ENCODE data around the gene ABHD16B. TPM values are rescaled to one million over a fixed set of nuclear protein-coding genes. Genes with fewer than 3 reads are reported as not detected.
A peak's percentile ranks its signal among the peaks of the same experiment; 100 is the strongest.
"Not testable (repeated sequence)": the region's sequence is repeated elsewhere in the genome, so short reads cannot be mapped to it uniquely, and the experiment has no call there.

Gene ABHD16B
- total RNA-seq, 4 donors from 2014 or later = not detected

DNA sequence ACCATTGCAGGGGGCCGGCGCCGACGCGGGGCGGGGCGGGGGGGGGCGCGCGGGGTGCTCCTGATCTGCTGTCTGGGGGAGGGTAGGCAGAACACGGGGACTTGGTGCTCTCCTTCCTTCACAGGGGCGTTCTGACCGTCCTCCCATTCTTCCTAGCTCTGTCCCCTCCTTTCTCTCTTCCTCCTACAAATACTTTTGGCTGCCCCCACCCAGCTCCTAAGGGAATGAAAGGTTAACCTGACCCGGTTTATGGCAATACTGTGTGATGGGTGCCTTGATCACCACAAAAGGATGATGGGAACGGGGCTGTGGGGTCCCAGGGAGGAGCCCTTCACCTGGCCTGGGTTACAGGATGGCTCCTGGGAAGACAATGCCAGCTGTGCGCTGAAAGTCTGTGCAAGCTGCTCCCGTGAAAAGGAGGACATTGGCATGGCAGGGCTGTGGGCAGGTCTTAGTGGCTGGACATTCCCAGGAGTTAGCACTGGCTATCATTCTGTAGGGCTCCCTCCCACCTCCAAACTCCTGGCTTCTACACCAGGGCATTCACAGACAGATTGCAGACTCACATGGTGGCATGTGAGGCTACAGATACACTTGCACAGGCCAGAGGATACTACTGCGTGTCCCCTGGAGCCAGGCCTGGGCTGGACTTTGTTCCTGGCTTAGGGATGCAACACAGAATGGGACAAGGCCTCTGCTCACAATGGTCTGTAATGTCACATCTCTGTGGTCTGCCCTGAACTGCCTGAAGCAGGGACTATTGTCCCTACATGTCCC, 1.9 kb downstream of the ABHD16B start:
- intact Hi-C loops (cut with DNase I) = loop anchor here (5.0 kb wide), 2 partner anchors 36 to 326 kb away; partner anchors contain the start of gene PTK6
- TF ChIP-seq, protein P1, sequence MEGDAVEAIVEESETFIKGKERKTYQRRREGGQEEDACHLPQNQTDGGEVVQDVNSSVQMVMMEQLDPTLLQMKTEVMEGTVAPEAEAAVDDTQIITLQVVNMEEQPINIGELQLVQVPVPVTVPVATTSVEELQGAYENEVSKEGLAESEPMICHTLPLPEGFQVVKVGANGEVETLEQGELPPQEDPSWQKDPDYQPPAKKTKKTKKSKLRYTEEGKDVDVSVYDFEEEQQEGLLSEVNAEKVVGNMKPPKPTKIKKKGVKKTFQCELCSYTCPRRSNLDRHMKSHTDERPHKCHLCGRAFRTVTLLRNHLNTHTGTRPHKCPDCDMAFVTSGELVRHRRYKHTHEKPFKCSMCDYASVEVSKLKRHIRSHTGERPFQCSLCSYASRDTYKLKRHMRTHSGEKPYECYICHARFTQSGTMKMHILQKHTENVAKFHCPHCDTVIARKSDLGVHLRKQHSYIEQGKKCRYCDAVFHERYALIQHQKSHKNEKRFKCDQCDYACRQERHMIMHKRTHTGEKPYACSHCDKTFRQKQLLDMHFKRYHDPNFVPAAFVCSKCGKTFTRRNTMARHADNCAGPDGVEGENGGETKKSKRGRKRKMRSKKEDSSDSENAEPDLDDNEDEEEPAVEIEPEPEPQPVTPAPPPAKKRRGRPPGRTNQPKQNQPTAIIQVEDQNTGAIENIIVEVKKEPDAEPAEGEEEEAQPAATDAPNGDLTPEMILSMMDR (IDR thresholded peaks at IDR 0.05) = no peak
- no peak for TF ChIP-seq POLR2A (IDR thresholded peaks at IDR 0.05)
- Histone ChIP-seq H3K4me3 (replicated peaks in 1 of 3) (no peak overlapping the region), H3K27me3 (no peaks in the 10 kb centered on the region), H3K36me3 (peaks cover 0 to 7% of the 10 kb centered on the region in 2 donors), H3K4me1 (peaks cover 18 to 50% of the 10 kb centered on the region in 2 donors), H3K9me3 (no peaks in the 10 kb centered on the region), H3K27ac (peak overlapping the region; percentile 62 to 96 (median 90))
- 87% methylated on average over 12 to 17 of the region's 18 CpGs for WGBS, 2 donors
- no peak for DNase-seq

GRCh38 chr20:63863798-63864544, 2.7 kb downstream of the ABHD16B start:
- TF ChIP-seq, protein P1 (IDR thresholded peaks at IDR 0.05) = peak; percentile 31 to 90 (median 74)
- peak in 1 of 2 donors; percentile 17 for TF ChIP-seq POLR2A (IDR thresholded peaks at IDR 0.05)
- intact Hi-C loops (cut with DNase I) = loop anchor here (2.0 to 5.0 kb wide), 3 partner anchors 37 to 327 kb away; partner anchors contain the start of gene PTK6
- 14 to 18% methylated on average over 7 to 19 of the region's 38 CpGs for WGBS, 2 donors

GRCh38 chr20:63864545-63864977, 3.3 kb downstream of the ABHD16B start:
- Histone ChIP-seq H3K27ac (peak overlapping the region; percentile 62 to 96 (median 90)), H3K27me3 (no peaks in the 10 kb centered on the region), H3K9me3 (no peaks in the 10 kb centered on the region), H3K36me3 (peaks cover 8 to 14% of the 10 kb centered on the region in 2 donors), H3K4me1 (peaks cover 10 to 36% of the 10 kb centered on the region in 2 donors), H3K4me3 (replicated peaks in 1 of 3) (peak overlapping the region in 2 of 3 donors; percentile 82 to 86)
- no peak for TF ChIP-seq POLR2A (IDR thresholded peaks at IDR 0.05)
- TF ChIP-seq, protein P1 (IDR thresholded peaks at IDR 0.05) = peak in 1 of 6 experiments; percentile 12
- DNase-seq = no peak
- WGBS, 2 donors = 0% methylated on average over 24 of the region's 25 CpGs
- intact Hi-C loops (cut with DNase I) = loop anchor here (2.0 to 5.0 kb wide), 3 partner anchors 37 to 327 kb away; partner anchors contain the start of gene PTK6

More at GRCh38 chr20:63863798-63864544, 2.7 kb downstream of the ABHD16B start:
- no peaks in the 10 kb centered on the region for H3K27me3 ChIP-seq
- DNase-seq = peak; percentile 78 to 82
- no peaks in the 10 kb centered on the region for H3K9me3 ChIP-seq
- H3K36me3 ChIP-seq = peaks cover 2 to 10% of the 10 kb centered on the region in 2 donors
- peaks cover 16 to 42% of the 10 kb centered on the region in 2 donors for H3K4me1 ChIP-seq
- H3K4me3 ChIP-seq (replicated peaks in 1 of 3) = peak overlapping the region in 2 of 3 donors; percentile 82 to 86
- H3K27ac ChIP-seq = peak overlapping the region; percentile 62 to 96 (median 90)

- no peaks in the 10 kb centered on the region for H3K27me3 ChIP-seq
- DNase-seq = peak; percentile 100
- WGBS, 2 donors = 0 to 3% methylated on average over 8 to 24 of the region's 68 CpGs
- peaks cover 13 to 20% of the 10 kb centered on the region in 2 donors for H3K36me3 ChIP-seq
- peaks cover 10 to 31% of the 10 kb centered on the region in 2 donors for H3K4me1 ChIP-seq
- intact Hi-C loops (cut with DNase I) = loop anchor here (2.0 to 5.0 kb wide), 3 partner anchors 38 to 328 kb away; partner anchors contain the start of gene PTK6
- H3K4me3 ChIP-seq (replicated peaks in 1 of 3) = peak within 1 kb of the TSS; percentile 86 to 95 (median 87)
- H3K9me3 ChIP-seq = no peaks in the 10 kb centered on the region
- H3K27ac ChIP-seq = peak within 1 kb of the TSS; percentile 90 to 96 (median 93)
- TF ChIP-seq, protein P1 (IDR thresholded peaks at IDR 0.05) = no peak
- peak; percentile 41 to 91 for TF ChIP-seq POLR2A (IDR thresholded peaks at IDR 0.05)
Measured at GRCh38 chr20:63864978-63865640, 3.8 kb downstream of the ABHD16B start, which contains the start of gene TPD52L2. TPD52L2 (plus strand) TSS chr20:63865270; CDS start chr20:63865366, 96 bp downstream.

DNA sequence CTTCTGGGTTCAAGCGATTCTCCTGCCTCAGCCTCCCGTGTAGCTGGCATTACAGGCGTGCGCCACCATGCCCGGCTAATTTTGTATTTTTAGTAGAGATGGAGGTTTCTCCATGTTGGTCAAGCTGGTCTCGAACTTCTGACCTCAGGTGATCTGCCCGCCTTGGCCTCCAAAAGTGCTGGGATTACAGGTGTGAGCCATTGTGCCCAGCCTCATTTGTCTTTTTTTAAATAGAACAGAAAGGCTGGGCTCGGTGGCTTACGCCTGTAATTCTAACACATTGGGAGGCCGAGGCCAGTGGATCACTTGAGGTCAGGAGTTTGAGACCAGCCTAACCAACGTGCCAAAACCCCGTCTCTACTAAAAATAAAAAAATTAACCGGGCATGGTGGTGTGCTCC, 5.7 kb downstream of the ABHD16B start:
- intact Hi-C loops (cut with DNase I); H3K27ac ChIP-seq; H3K4me3 ChIP-seq (replicated peaks in 1 of 3); H3K27me3 ChIP-seq; H3K9me3 ChIP-seq; DNase-seq: not testable (repeated sequence)
- H3K36me3 ChIP-seq = peaks cover 26 to 28% of the 10 kb centered on the region in 2 donors
- peaks cover 10 to 22% of the 10 kb centered on the region in 2 donors for H3K4me1 ChIP-seq
- 93 to 94% methylated on average over 13 of the region's 13 CpGs for WGBS, 2 donors
